K562 (cell line): Measurements from ENCODE around the gene SLC22A23. TPM values are rescaled to one million over a fixed set of nuclear protein-coding genes. Genes with fewer than 3 reads are reported as not detected.

Experiments used
- CEBPZ ChIP-seq: fragments of 150-350 bp; IDR thresholded peaks from 2 replicates; pipeline ENCODE4 v1.6.1; 2014; ENCODE audit warnings: low read depth, mild to moderate bottlenecking, low read length, borderline replicate concordance
- CSDE1 ChIP-seq, 2 experiments: fragments of 450-650 bp; IDR thresholded peaks; 2 replicates each; pipeline ENCODE4 v1.6.1; 2016; ENCODE audit warnings: mild to moderate bottlenecking in 1 of 2
- DMBX1 ChIP-seq: fragments of 250-450 bp; sonication (Bioruptor Pico); IDR thresholded peaks from 2 replicates; pipeline ENCODE4 v1.8.0; 2022; ENCODE audit warnings: inconsistent platforms, mild to moderate bottlenecking, moderate library complexity, borderline replicate concordance
- E4F1 ChIP-seq: fragments of 250-450 bp; sonication (Bioruptor Pico); IDR thresholded peaks from 2 replicates; pipeline ENCODE4 v1.5.0; 2021; ENCODE audit warnings: mild to moderate bottlenecking, borderline replicate concordance
- ELF4 ChIP-seq: fragments of 450-650 bp; formaldehyde crosslinking; IDR thresholded peaks from 2 replicates; pipeline ENCODE4 v1.4.0; 2022; ENCODE audit warnings: missing genetic modification characterization
- HDAC1 ChIP-seq, 2 experiments: fragments of 450-650 bp; IDR thresholded peaks; 2 replicates each; pipeline ENCODE4 v1.6.1; 2016 to 2017; ENCODE audit warnings: inconsistent platforms in 1 of 2, mild to moderate bottlenecking in 1 of 2, moderate library complexity in 1 of 2
- HNRNPL ChIP-seq: fragments of 200-400 bp; formaldehyde crosslinking; IDR thresholded peaks from 2 replicates; pipeline ENCODE4 v1.6.1; 2017; ENCODE audit warnings: low read depth, mild to moderate bottlenecking, low read length
- IRF2 ChIP-seq: sonication (generic); formaldehyde crosslinking; IDR thresholded peaks from 2 replicates; pipeline ENCODE4 v1.8.1; 2022; ENCODE audit warnings: mild to moderate bottlenecking, missing genetic modification reagents
- NEUROD1 ChIP-seq: fragments of 150-350 bp; IDR thresholded peaks from 2 replicates; pipeline ENCODE4 v1.6.1; 2014; ENCODE audit warnings: borderline replicate concordance, low read length, low read depth; ENCODE audit not compliant: partially characterized antibody
- NFIX ChIP-seq: fragments of 250-450 bp; sonication (Bioruptor Pico); IDR thresholded peaks from 2 replicates; pipeline ENCODE4 v1.4.0; 2020; ENCODE audit warnings: low read depth, mild to moderate bottlenecking, moderate library complexity
- PHB ChIP-seq: fragments of 250-450 bp; sonication (Bioruptor Pico); IDR thresholded peaks from 2 replicates; pipeline ENCODE4 v1.5.0; 2021
- POLR2A ChIP-seq: fragments of 450-650 bp; conservative IDR thresholded peaks from 2 replicates; pipeline ENCODE4 v1.6.1; 2016
- RBM14 ChIP-seq: fragments of 200-400 bp; formaldehyde crosslinking; IDR thresholded peaks from 2 replicates; pipeline ENCODE4 v1.6.1; 2018; ENCODE audit warnings: low read depth, mild to moderate bottlenecking, low read length, moderate library complexity, borderline replicate concordance; ENCODE audit not compliant: insufficient read depth
- SMARCA5 ChIP-seq: fragments of 450-650 bp; IDR thresholded peaks from 2 replicates; pipeline ENCODE4 v1.6.1; 2016
- SRSF3 ChIP-seq: fragments of 200-400 bp; formaldehyde crosslinking; IDR thresholded peaks from 2 replicates; pipeline ENCODE4 v1.6.1; 2016; ENCODE audit warnings: mild to moderate bottlenecking, low read length, moderate library complexity; ENCODE audit not compliant: insufficient read depth
- TCF7 ChIP-seq: sonication (generic); IDR thresholded peaks from 2 replicates; pipeline ENCODE4 v1.6.1; 2016; ENCODE audit warnings: antibody characterized with exemption, borderline replicate concordance
- TEAD4 ChIP-seq, 2 experiments: sonication (generic) in 1 of 2; formaldehyde crosslinking in 1 of 2; IDR thresholded peaks; 2 replicates each; pipeline versions ENCODE4 v1.6.1 to v1.8.0; 2012 to 2022; ENCODE audit warnings: borderline replicate concordance in 1 of 2, inconsistent platforms in 1 of 2, low read length in 1 of 2, mild to moderate bottlenecking in 1 of 2, missing genetic modification reagents in 1 of 2
- ZBTB34 ChIP-seq: fragments of 250-450 bp; sonication (Bioruptor Pico); IDR thresholded peaks from 2 replicates; pipeline ENCODE4 v1.8.0; 2021; ENCODE audit warnings: mild to moderate bottlenecking, moderate library complexity
- ZNF23 ChIP-seq: fragments of 250-450 bp; sonication (Bioruptor Pico); IDR thresholded peaks from 2 replicates; pipeline ENCODE4 v1.4.0; 2020; ENCODE audit warnings: mild to moderate bottlenecking
- ZNF644 ChIP-seq: fragments of 200-800 bp; sonication (Bioruptor generic); IDR thresholded peaks from 2 replicates; pipeline ENCODE4 v1.6.1; 2016; ENCODE audit warnings: low read depth, missing genetic modification characterization, missing compliant biosample characterization
- polyA plus RNA-seq, 8 experiments: library from polyadenylated mRNA; depleted of rRNA in 4 of 8; stranded (reverse) in 5 of 8; unstranded in 3 of 8; fragments of >200 nt; fragmentation: Nextera tagmentation in 2 of 8; fragmentation: Illumina TruSeq in 1 of 8; extraction: Ambion mirVana in 2 of 8; extraction: Trizol in 1 of 8; gene quantifications; 2 replicates each; pipeline versions ENCODE4 v1.2.1 to v1.2.3, GENCODE V29; 2011 to 2014; ENCODE audit warnings: inconsistent platforms in 1 of 8, missing spikeins in 1 of 8
- total RNA-seq, 7 experiments: library from RNA; depleted of rRNA in 6 of 7; stranded (reverse); fragments of >200 nt in 6 of 7; fragmentation: Illumina TruSeq in 2 of 7; extraction: Trizol in 2 of 7; gene quantifications; 2 replicates each; pipeline versions ENCODE4 v1.2.1 to v1.2.3, GENCODE V29; 2011 to 2021; ENCODE audit warnings: low replicate concordance in 1 of 7

The SLC22A23 gene
- total and polyA plus RNA-seq, 9 of the 15 experiments (the other 6 are each of a cell fraction or from before 2014, with no cell fraction given), result 0.30 to 8.7 (median 2.5) TPM

GRCh38 chr6:3382326-3383279, 74.2 kb downstream of the SLC22A23 start (continued):
- no peak for TF ChIP-seq HNRNPL
- no peak for TF ChIP-seq DMBX1 (CRISPR knock-in tag)
- TF ChIP-seq ZBTB34, result no peak
- TF ChIP-seq ZNF644 (tag), result no peak
- no peak for TF ChIP-seq CEBPZ
- TF ChIP-seq PHB (CRISPR knock-in tag), result no peak
- TF ChIP-seq NEUROD1, result no peak
- TF ChIP-seq IRF2 (CRISPR knock-in tag), result no peak
- peak; percentile 60 for TF ChIP-seq NFIX (CRISPR knock-in tag)
- no peak for TF ChIP-seq SRSF3
- no peak for TF ChIP-seq TCF7
- TF ChIP-seq SMARCA5, result peak; percentile 80; the same call in 1 of the 2 replicates
- no peak for TF ChIP-seq TEAD4 (IDR thresholded peaks at IDR 0.05; ENCODE audit: low read length)
- TF ChIP-seq TEAD4 (CRISPR knock-in tag; IDR thresholded peaks at IDR 0.05; ENCODE audit: borderline replicate concordance), result no peak
- no peak for TF ChIP-seq E4F1 (CRISPR knock-in tag)
- no peak for TF ChIP-seq ZNF23
- 0 out of 4 replicates have a peak, but pooled peaks of 1 of the 2 experiments have one; percentile 32 for TF ChIP-seq HDAC1 (IDR thresholded peaks at IDR 0.05)
- no peak for TF ChIP-seq RBM14
- no peak for TF ChIP-seq ELF4 (CRISPR knock-in tag)
- TF ChIP-seq POLR2A, result no peak
- no peak for TF ChIP-seq CSDE1 (IDR thresholded peaks at IDR 0.05)
